ES-I3 (cell line): ENCODE results near the gene PAPPA.

Experiments used
- H3K36me3 ChIP-seq: 2 replicates; pipeline ENCODE4 v1.6.1; 2013; ENCODE audit warnings: mild to moderate bottlenecking, low read length, control low read depth, moderate library complexity; ENCODE audit not compliant: insufficient read depth
- H3K4me1 ChIP-seq: 2 replicates; pipeline ENCODE4 v1.6.1; 2013; ENCODE audit warnings: mild to moderate bottlenecking, control low read depth, low read length; ENCODE audit not compliant: insufficient read depth
- H3K9ac ChIP-seq: 2 replicates; pipeline ENCODE4 v1.6.1; 2013; ENCODE audit warnings: low read depth, mild to moderate bottlenecking, low read length, moderate library complexity
- H3K9me3 ChIP-seq: 2 replicates; pipeline ENCODE4 v1.6.1; 2013; ENCODE audit warnings: mild to moderate bottlenecking, low read length, moderate library complexity; ENCODE audit not compliant: control insufficient read depth, insufficient read depth

The PAPPA gene

GRCh38 chr9:116449949-116450348 lies 296.4 kb downstream of the PAPPA start:
- peaks cover 6% of the 10 kb centered on the region for H3K4me1 ChIP-seq

GRCh38 chr9:116450378-116451139 lies 297.0 kb downstream of the PAPPA start:
- H3K4me1 ChIP-seq = peaks cover 6% of the 10 kb centered on the region
- no peak overlapping the region for H3K9ac ChIP-seq
- H3K36me3 ChIP-seq = no peaks in the 10 kb centered on the region
- H3K9me3 ChIP-seq = no peaks in the 10 kb centered on the region; the same call in 1 of the 2 replicates

More at GRCh38 chr9:116449949-116450348, 296.4 kb downstream of the PAPPA start:
- no peaks in the 10 kb centered on the region for H3K36me3 ChIP-seq
- no peak overlapping the region for H3K9ac ChIP-seq
- no peaks in the 10 kb centered on the region; the same call in 1 of the 2 replicates for H3K9me3 ChIP-seq

DNA sequence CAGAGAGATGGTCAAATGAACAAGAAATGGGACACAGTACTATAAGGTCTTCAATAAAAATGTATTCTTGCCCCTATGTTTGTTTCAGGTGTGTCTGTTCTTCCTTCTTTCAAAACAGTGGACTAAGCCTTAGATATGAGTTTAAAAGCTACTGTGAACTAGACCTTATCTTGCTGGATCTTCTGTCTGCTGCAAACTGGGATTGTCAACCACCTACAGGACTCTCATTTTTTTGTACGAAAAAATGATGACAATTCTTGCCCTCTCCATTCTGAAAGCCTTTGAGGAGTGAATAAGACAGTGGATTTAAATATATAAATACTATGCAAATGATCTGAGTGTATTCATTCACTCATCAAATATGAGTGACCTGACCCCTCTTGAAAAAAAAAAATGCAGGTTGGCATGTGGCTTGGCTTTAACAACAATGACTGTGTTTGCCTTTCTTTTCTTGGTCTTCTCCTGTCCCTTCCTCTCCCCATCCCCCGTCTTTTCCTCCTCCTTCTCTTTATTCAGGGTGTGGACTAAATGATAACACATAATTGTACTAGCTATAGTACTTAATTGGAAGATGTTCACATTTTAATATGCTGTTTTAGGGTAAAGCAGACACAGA lies 298.0 kb downstream of the PAPPA start:
- H3K9me3 ChIP-seq = peaks cover 3% of the 10 kb centered on the region
- H3K4me1 ChIP-seq = peaks cover 6% of the 10 kb centered on the region
- H3K36me3 ChIP-seq = no peaks in the 10 kb centered on the region
- H3K9ac ChIP-seq = no peak overlapping the region
